Measurements from ENCODE around the gene TSC22D1.
A peak's percentile ranks its signal among the peaks of the same experiment; 100 is the strongest.

Gene TSC22D1

GRCh38 chr13:44498969-44499368, 77.2 kb downstream of the TSC22D1 start:
- Histone ChIP-seq H3K9me3 (ENCODE audit: control insufficient read depth in 1 of 2, low read length in 2 of 2) (peaks cover 0 to 4% of the 10 kb centered on the region in 2 donors), H3K27ac (ENCODE audit: low read length) (no peak overlapping the region), H3K36me3 (ENCODE audit: control insufficient read depth in 1 of 2, insufficient read depth in 2 of 2, low read length in 2 of 2) (no peaks in the 10 kb centered on the region), H3K27me3 (ENCODE audit: low read depth, low read length) (no peaks in the 10 kb centered on the region), H3K4me3 (ENCODE audit: low read depth in 1 of 2, low read length in 2 of 2) (no peak overlapping the region), H3K4me1 (ENCODE audit: control insufficient read depth in 1 of 2, insufficient read depth in 2 of 2, low read length in 2 of 2) (no peaks in the 10 kb centered on the region)

- Histone ChIP-seq H3K36me3 (ENCODE audit: control insufficient read depth in 1 of 2, insufficient read depth in 2 of 2, low read length in 2 of 2) (no peaks in the 10 kb centered on the region), H3K27me3 (ENCODE audit: low read depth, low read length) (no peaks in the 10 kb centered on the region), H3K9me3 (ENCODE audit: control insufficient read depth in 1 of 2, low read length in 2 of 2) (peaks cover 0 to 4% of the 10 kb centered on the region in 2 donors), H3K4me1 (ENCODE audit: control insufficient read depth in 1 of 2, insufficient read depth in 2 of 2, low read length in 2 of 2) (no peaks in the 10 kb centered on the region), H3K27ac (ENCODE audit: low read length) (no peak overlapping the region), H3K4me3 (ENCODE audit: low read depth in 1 of 2, low read length in 2 of 2) (no peak overlapping the region)
These were observed 77.6 kb downstream of the TSC22D1 start for GRCh38 chr13:44498502-44498901.

GRCh38 chr13:44497801-44498200, 78.3 kb downstream of the TSC22D1 start:
- Histone ChIP-seq H3K27ac (ENCODE audit: low read length) (no peak overlapping the region), H3K4me3 (ENCODE audit: low read depth in 1 of 2, low read length in 2 of 2) (no peak overlapping the region), H3K36me3 (ENCODE audit: control insufficient read depth in 1 of 2, insufficient read depth in 2 of 2, low read length in 2 of 2) (no peaks in the 10 kb centered on the region), H3K4me1 (ENCODE audit: control insufficient read depth in 1 of 2, insufficient read depth in 2 of 2, low read length in 2 of 2) (no peaks in the 10 kb centered on the region), H3K9me3 (ENCODE audit: control insufficient read depth in 1 of 2, low read length in 2 of 2) (peaks cover 0 to 4% of the 10 kb centered on the region in 2 donors), H3K27me3 (ENCODE audit: low read depth, low read length) (no peaks in the 10 kb centered on the region)

- Histone ChIP-seq H3K4me3 (ENCODE audit: low read depth in 1 of 2, low read length in 2 of 2) (no peak overlapping the region), H3K9me3 (ENCODE audit: control insufficient read depth in 1 of 2, low read length in 2 of 2) (peaks cover 0 to 4% of the 10 kb centered on the region in 2 donors), H3K27ac (ENCODE audit: low read length) (no peak overlapping the region)
These were observed 82.8 kb downstream of the TSC22D1 start for GRCh38 chr13:44493213-44493812.

GRCh38 chr13:44489751-44490150, 86.4 kb downstream of the TSC22D1 start:
- Histone ChIP-seq H3K27me3 (ENCODE audit: low read depth, low read length) (no peaks in the 10 kb centered on the region), H3K36me3 (ENCODE audit: control insufficient read depth in 1 of 2, insufficient read depth in 2 of 2, low read length in 2 of 2) (no peaks in the 10 kb centered on the region), H3K9me3 (ENCODE audit: control insufficient read depth in 1 of 2, low read length in 2 of 2) (no peaks in the 10 kb centered on the region), H3K27ac (ENCODE audit: low read length) (no peak overlapping the region), H3K4me1 (ENCODE audit: control insufficient read depth in 1 of 2, insufficient read depth in 2 of 2, low read length in 2 of 2) (no peaks in the 10 kb centered on the region), H3K4me3 (ENCODE audit: low read depth in 1 of 2, low read length in 2 of 2) (no peak overlapping the region)

More at GRCh38 chr13:44493213-44493812, 82.8 kb downstream of the TSC22D1 start:
- no peaks in the 10 kb centered on the region for H3K4me1 ChIP-seq (ENCODE audit: control insufficient read depth in 1 of 2, insufficient read depth in 2 of 2, low read length in 2 of 2)
- no peaks in the 10 kb centered on the region for H3K36me3 ChIP-seq (ENCODE audit: control insufficient read depth in 1 of 2, insufficient read depth in 2 of 2, low read length in 2 of 2)
- H3K27me3 ChIP-seq (ENCODE audit: low read depth, low read length), result no peaks in the 10 kb centered on the region

GRCh38 chr13:44487989-44488388, 88.1 kb downstream of the TSC22D1 start:
- no peak overlapping the region for H3K4me3 ChIP-seq (ENCODE audit: low read depth in 1 of 2, low read length in 2 of 2)
- H3K4me1 ChIP-seq (ENCODE audit: control insufficient read depth in 1 of 2, insufficient read depth in 2 of 2, low read length in 2 of 2), result no peaks in the 10 kb centered on the region
- no peaks in the 10 kb centered on the region for H3K36me3 ChIP-seq (ENCODE audit: control insufficient read depth in 1 of 2, insufficient read depth in 2 of 2, low read length in 2 of 2)
- no peaks in the 10 kb centered on the region for H3K27me3 ChIP-seq (ENCODE audit: low read depth, low read length)
- H3K27ac ChIP-seq (ENCODE audit: low read length), result no peak overlapping the region
- no peaks in the 10 kb centered on the region for H3K9me3 ChIP-seq (ENCODE audit: control insufficient read depth in 1 of 2, low read length in 2 of 2)

GRCh38 chr13:44484562-44485138, 91.5 kb downstream of the TSC22D1 start:
- no peaks in the 10 kb centered on the region for H3K27me3 ChIP-seq (ENCODE audit: low read depth, low read length)
- H3K4me1 ChIP-seq (ENCODE audit: control insufficient read depth in 1 of 2, insufficient read depth in 2 of 2, low read length in 2 of 2), result no peaks in the 10 kb centered on the region
- H3K9me3 ChIP-seq (ENCODE audit: control insufficient read depth in 1 of 2, low read length in 2 of 2), result no peaks in the 10 kb centered on the region
- H3K4me3 ChIP-seq (ENCODE audit: low read depth in 1 of 2, low read length in 2 of 2), result peak overlapping the region in 1 of 2 donors; percentile 14
- H3K27ac ChIP-seq (ENCODE audit: low read length), result no peak overlapping the region
- H3K36me3 ChIP-seq (ENCODE audit: control insufficient read depth in 1 of 2, insufficient read depth in 2 of 2, low read length in 2 of 2), result no peaks in the 10 kb centered on the region

- Histone ChIP-seq H3K27me3 (ENCODE audit: low read depth, low read length) (no peaks in the 10 kb centered on the region), H3K9me3 (ENCODE audit: control insufficient read depth in 1 of 2, low read length in 2 of 2) (no peaks in the 10 kb centered on the region), H3K4me3 (ENCODE audit: low read depth in 1 of 2, low read length in 2 of 2) (no peak overlapping the region), H3K4me1 (ENCODE audit: control insufficient read depth in 1 of 2, insufficient read depth in 2 of 2, low read length in 2 of 2) (peaks cover 0 to 4% of the 10 kb centered on the region in 2 donors), H3K36me3 (ENCODE audit: control insufficient read depth in 1 of 2, insufficient read depth in 2 of 2, low read length in 2 of 2) (no peaks in the 10 kb centered on the region), H3K27ac (ENCODE audit: low read length) (no peak overlapping the region)
These were observed 101.8 kb downstream of the TSC22D1 start for GRCh38 chr13:44474122-44474910.

GRCh38 chr13:44471686-44472085, 104.4 kb downstream of the TSC22D1 start:
- H3K4me1 ChIP-seq (ENCODE audit: control insufficient read depth in 1 of 2, insufficient read depth in 2 of 2, low read length in 2 of 2), result peaks cover 0 to 4% of the 10 kb centered on the region in 2 donors
- H3K4me3 ChIP-seq (ENCODE audit: low read depth in 1 of 2, low read length in 2 of 2), result no peak overlapping the region
- no peaks in the 10 kb centered on the region for H3K36me3 ChIP-seq (ENCODE audit: control insufficient read depth in 1 of 2, insufficient read depth in 2 of 2, low read length in 2 of 2)
- H3K9me3 ChIP-seq (ENCODE audit: control insufficient read depth in 1 of 2, low read length in 2 of 2), result no peaks in the 10 kb centered on the region
- no peaks in the 10 kb centered on the region for H3K27me3 ChIP-seq (ENCODE audit: low read depth, low read length)
- H3K27ac ChIP-seq (ENCODE audit: low read length), result no peak overlapping the region

- H3K27me3 ChIP-seq (ENCODE audit: low read depth, low read length), result no peaks in the 10 kb centered on the region
- H3K36me3 ChIP-seq (ENCODE audit: control insufficient read depth in 1 of 2, insufficient read depth in 2 of 2, low read length in 2 of 2), result no peaks in the 10 kb centered on the region
- no peaks in the 10 kb centered on the region for H3K9me3 ChIP-seq (ENCODE audit: control insufficient read depth in 1 of 2, low read length in 2 of 2)
- H3K4me3 ChIP-seq (ENCODE audit: low read depth in 1 of 2, low read length in 2 of 2), result no peak overlapping the region
- no peak overlapping the region for H3K27ac ChIP-seq (ENCODE audit: low read length)
- H3K4me1 ChIP-seq (ENCODE audit: control insufficient read depth in 1 of 2, insufficient read depth in 2 of 2, low read length in 2 of 2), result peaks cover 0 to 4% of the 10 kb centered on the region in 2 donors
These were observed 105.2 kb downstream of the TSC22D1 start for GRCh38 chr13:44470638-44471562.

- peaks cover 4 to 11% of the 10 kb centered on the region in 2 donors for H3K4me1 ChIP-seq (ENCODE audit: control insufficient read depth in 1 of 2, insufficient read depth in 2 of 2, low read length in 2 of 2)
These were observed 107.3 kb downstream of the TSC22D1 start for GRCh38 chr13:44468874-44469273.

More at GRCh38 chr13:44468874-44469273, 107.3 kb downstream of the TSC22D1 start:
- Histone ChIP-seq H3K36me3 (ENCODE audit: control insufficient read depth in 1 of 2, insufficient read depth in 2 of 2, low read length in 2 of 2) (no peaks in the 10 kb centered on the region), H3K9me3 (ENCODE audit: control insufficient read depth in 1 of 2, low read length in 2 of 2) (no peaks in the 10 kb centered on the region), H3K27me3 (ENCODE audit: low read depth, low read length) (no peaks in the 10 kb centered on the region), H3K4me3 (ENCODE audit: low read depth in 1 of 2, low read length in 2 of 2) (no peak overlapping the region), H3K27ac (ENCODE audit: low read length) (no peak overlapping the region)

Measured in muscle layer of duodenum (tissue), 2 donors.